ENCODE measurements around the gene EMB. TPM values are rescaled to one million over a fixed set of nuclear protein-coding genes. Genes with fewer than 3 reads are reported as not detected.

The EMB gene
- total and polyA plus RNA-seq, 2 of the 8 experiments (the other 6 are each of a cell fraction or from before 2014, with no cell fraction given): 29.3 to 48.4 TPM

DNA sequence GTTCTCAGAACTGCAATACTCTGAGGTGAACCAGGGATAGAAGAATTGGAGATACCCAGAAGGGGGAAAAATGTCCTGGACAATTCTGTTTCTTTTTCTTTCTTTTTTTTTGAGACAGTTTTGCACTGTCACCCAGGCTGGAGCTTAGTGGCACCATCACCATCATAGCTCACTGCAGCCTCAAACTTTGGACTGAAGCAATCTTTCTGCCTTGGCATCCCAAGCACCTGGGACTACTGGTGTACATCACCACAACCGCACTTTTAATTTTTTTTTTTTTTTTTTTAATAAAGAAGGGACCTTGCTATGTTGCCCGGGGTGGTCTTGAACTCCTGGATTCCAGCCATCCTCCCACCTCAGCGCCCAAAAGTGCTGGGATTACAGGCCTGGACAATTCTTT lies 1.9 kb downstream of the EMB start:
- H3K56ac ChIP-seq (replicated peaks; ENCODE audit: insufficient read length, low read depth, low read length): no peak overlapping the region
- FAIRE-seq (no peak), DNase-seq (ENCODE audit: low read depth in 1 of 2, low spot score in 2 of 2) (no peak)
- no peaks in the 10 kb centered on the region for H3K79me1 ChIP-seq (ENCODE audit: low read depth, low read length)
- TF ChIP-seq SP2 (IDR thresholded peaks at IDR 0.05; ENCODE audit: low read length) (no peak), RBBP5 (IDR thresholded peaks at IDR 0.05; ENCODE audit: borderline replicate concordance, low read depth, low read length) (no peak), BACH1 (IDR thresholded peaks at IDR 0.05; ENCODE audit: low read length) (no peak), EP300 (IDR thresholded peaks at IDR 0.05; ENCODE audit: borderline replicate concordance in 1 of 2, low read depth in 2 of 2, low read length in 2 of 2) (no peak), TAF1 (IDR thresholded peaks at IDR 0.05; ENCODE audit: low read depth, low read length) (no peak)
- TF ChIP-seq, protein P1, sequence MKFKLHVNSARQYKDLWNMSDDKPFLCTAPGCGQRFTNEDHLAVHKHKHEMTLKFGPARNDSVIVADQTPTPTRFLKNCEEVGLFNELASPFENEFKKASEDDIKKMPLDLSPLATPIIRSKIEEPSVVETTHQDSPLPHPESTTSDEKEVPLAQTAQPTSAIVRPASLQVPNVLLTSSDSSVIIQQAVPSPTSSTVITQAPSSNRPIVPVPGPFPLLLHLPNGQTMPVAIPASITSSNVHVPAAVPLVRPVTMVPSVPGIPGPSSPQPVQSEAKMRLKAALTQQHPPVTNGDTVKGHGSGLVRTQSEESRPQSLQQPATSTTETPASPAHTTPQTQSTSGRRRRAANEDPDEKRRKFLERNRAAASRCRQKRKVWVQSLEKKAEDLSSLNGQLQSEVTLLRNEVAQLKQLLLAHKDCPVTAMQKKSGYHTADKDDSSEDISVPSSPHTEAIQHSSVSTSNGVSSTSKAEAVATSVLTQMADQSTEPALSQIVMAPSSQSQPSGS (IDR thresholded peaks at IDR 0.05; ENCODE audit: low read length): no peak
- no peak overlapping the region for H3K27ac ChIP-seq (ENCODE audit: low read depth, low read length)
- no peak overlapping the region for H2BK15ac ChIP-seq (ENCODE audit: low read length)
- H4K5ac ChIP-seq (ENCODE audit: insufficient read length, low read depth, low read length): no peak overlapping the region
- H3K79me2 ChIP-seq (ENCODE audit: control insufficient read depth in 1 of 2, insufficient read depth in 2 of 2, low read length in 2 of 2): peaks cover 0 to 6% of the 10 kb centered on the region in 2 experiments; a peak in 1 of 4 replicates
- H3K4me1 ChIP-seq (replicated peaks in 1 of 4; ENCODE audit: control insufficient read depth in 3 of 4, insufficient read depth in 4 of 4, low read length in 3 of 4): 0 out of 7 replicates have a peak, but pooled peaks cover 0 to 1% (median 0%) of the 10 kb centered on the region in 4 experiments
- no peak overlapping the region for H3K9ac ChIP-seq (replicated peaks in 1 of 4; ENCODE audit: extremely low read depth in 1 of 4, low read depth in 3 of 4, low read length in 3 of 4)
- H3K18ac ChIP-seq (ENCODE audit: extremely low read depth, low read length): no peak overlapping the region
- H4K91ac ChIP-seq (replicated peaks; ENCODE audit: insufficient read length, low read length): no peak overlapping the region
- H3K27me3 ChIP-seq (replicated peaks in 1 of 4; ENCODE audit: control insufficient read depth in 3 of 4, extremely low read depth in 1 of 4, insufficient read depth in 3 of 4, low read length in 3 of 4): no peaks in the 10 kb centered on the region
- H2AFZ ChIP-seq (ENCODE audit: low read length): no peak overlapping the region
- H2BK12ac ChIP-seq (ENCODE audit: low read depth, low read length): no peak overlapping the region
- H3K4me3 ChIP-seq (ENCODE audit: extremely low read depth in 1 of 4, insufficient read depth in 2 of 4, low read depth in 3 of 4, low read length in 4 of 4): no peak overlapping the region
- H2BK120ac ChIP-seq (replicated peaks; ENCODE audit: low read depth, low read length): no peak overlapping the region
- no peaks in the 10 kb centered on the region for H3K9me3 ChIP-seq (ENCODE audit: insufficient read depth in 2 of 2, low read depth in 1 of 2, low read length in 1 of 2)
- peak overlapping the region in 1 of 2 experiments; percentile 63; a peak in 1 of 4 replicates for H3K4me2 ChIP-seq (ENCODE audit: insufficient read depth in 1 of 2, low read depth in 2 of 2, low read length in 2 of 2)
- H4K8ac ChIP-seq (ENCODE audit: extremely low read depth, insufficient read depth, low read length): no peak overlapping the region
- H2BK5ac ChIP-seq (ENCODE audit: low read depth, low read length): no peak overlapping the region
- H3K23ac ChIP-seq (ENCODE audit: insufficient read length): no peak overlapping the region
- ChIA-PET CTCF (ENCODE audit: partially characterized antibody) (interaction anchor here (0.6 kb wide), 1 partner anchor 308 kb away, joined by 3 read pairs; no protein-coding TSS in a partner anchor), POLR2A (ENCODE audit: partially characterized antibody) (interaction anchor here (0.7 kb wide), 1 partner anchor 35 kb away, joined by 4 read pairs; no protein-coding TSS in a partner anchor)
- no peaks in the 10 kb centered on the region for H4K20me1 ChIP-seq (replicated peaks in 1 of 2; ENCODE audit: control insufficient read depth in 1 of 2, insufficient read depth in 2 of 2, low read length in 2 of 2)
- H3K23me2 ChIP-seq (ENCODE audit: low read depth, low read length): no peaks in the 10 kb centered on the region; the same call in 1 of the 2 replicates
- 91% methylated on average over 3 of the region's 3 CpGs; no CpG with 5 or more reads in 1 of the 2 experiments for WGBS, 2 experiments (ENCODE audit: extremely low coverage in 1 of 2, insufficient coverage in 1 of 2, insufficient read length in 1 of 2, insufficient replicate concordance in 2 of 2, low coverage in 1 of 2, low lambda C conversion rate in 2 of 2, missing lambda C conversion rate in 1 of 2)
- no peak overlapping the region for H3K4ac ChIP-seq (replicated peaks; ENCODE audit: insufficient read length, low read depth, low read length)
- no peak overlapping the region for H2BK20ac ChIP-seq (ENCODE audit: low read length)
- H3K36me3 ChIP-seq (ENCODE audit: control insufficient read depth in 2 of 4, insufficient read depth in 4 of 4, low read length in 3 of 4): no peaks in the 10 kb centered on the region
- H3K14ac ChIP-seq (ENCODE audit: insufficient read length): no peak overlapping the region
- H2AK5ac ChIP-seq (ENCODE audit: low read depth, low read length): no peak overlapping the region

All from H1 (cell line).